Activated CD4-positive, alpha-beta memory T cell treated with anti-CD3 and anti-CD28 coated beads for 36 hours (primary cell): ENCODE measurements around the gene CA11. TPM values are rescaled to one million over a fixed set of nuclear protein-coding genes. Genes with fewer than 3 reads are reported as not detected.
A peak's percentile ranks its signal among the peaks of the same experiment; 100 is the strongest.

Experiments used
- CTCF ChIA-PET: fragments of 350-600 bp; sonication (Branson Sonifier 250); formaldehyde crosslinking; loops from one replicate; lab custom pipeline; 2021; ENCODE audit warnings: antibody characterized with exemption, inconsistent platforms; lab: Charles Lee
- POLR2A ChIA-PET: fragments of 350-600 bp; sonication (Branson Sonifier 250); formaldehyde crosslinking; loops from one replicate; lab custom pipeline; 2021; ENCODE audit warnings: antibody characterized with exemption; lab: Charles Lee
- DNase-seq: peaks from one replicate; pipeline ENCODE4 v3.0.0-alpha.2; 2020
- H3K27ac Mint-ChIP-seq: one replicate; pipeline ENCODE4 v1.8.0; 2021; ENCODE audit warnings: mixed read lengths
- H3K27me3 Mint-ChIP-seq: one replicate; pipeline ENCODE4 v1.8.0; 2021; ENCODE audit warnings: mixed read lengths
- H3K36me3 Mint-ChIP-seq: one replicate; pipeline ENCODE4 v1.8.0; 2021; ENCODE audit warnings: mixed read lengths
- H3K4me1 Mint-ChIP-seq: one replicate; pipeline ENCODE4 v1.8.0; 2021; ENCODE audit warnings: low read depth, mixed read lengths
- H3K4me3 Mint-ChIP-seq: one replicate; pipeline ENCODE4 v1.8.0; 2021; ENCODE audit warnings: mild to moderate bottlenecking, mixed read lengths
- H3K9me3 Mint-ChIP-seq: one replicate; pipeline ENCODE4 v1.8.0; 2021; ENCODE audit warnings: mixed read lengths
- intact Hi-C: fragments of 100-400 bp; cut with micrococcal nuclease; formaldehyde crosslinking; loops from one replicate; pipeline ENCODE4 v1.15.1; 2023
- total RNA-seq, 2 experiments: library from RNA; stranded (reverse); gene quantifications; one replicate each; pipeline ENCODE4 v1.2.3, GENCODE V29; 2021

Gene CA11
- total RNA-seq, 2 experiments from 2014 or later = 12.7 to 15.9 TPM

- no peak overlapping the region for H3K27ac Mint-ChIP-seq
- DNase-seq = no peak
- peaks cover 24% of the 10 kb centered on the region for H3K4me1 Mint-ChIP-seq
- ChIA-PET POLR2A (no interaction called here), CTCF (no interaction called here)
- no peaks in the 10 kb centered on the region for H3K9me3 Mint-ChIP-seq
- intact Hi-C loops = no loop called here
- no peaks in the 10 kb centered on the region for H3K36me3 Mint-ChIP-seq
- no peaks in the 10 kb centered on the region for H3K27me3 Mint-ChIP-seq
- no peak overlapping the region for H3K4me3 Mint-ChIP-seq
Measured at GRCh38 chr19:48650974-48651682, 5.1 kb upstream of the CA11 start.

GRCh38 chr19:48648134-48648533 is 2.1 kb upstream of the CA11 start:
- H3K4me1 Mint-ChIP-seq = peaks cover 39% of the 10 kb centered on the region
- intact Hi-C loops = loop anchor here (5.0 kb wide), 2 partner anchors 89 to 149 kb away; no protein-coding TSS in a partner anchor
- H3K27me3 Mint-ChIP-seq = no peaks in the 10 kb centered on the region
- no peak for DNase-seq
- no peak overlapping the region for H3K4me3 Mint-ChIP-seq
- no peak overlapping the region for H3K27ac Mint-ChIP-seq
- H3K36me3 Mint-ChIP-seq = no peaks in the 10 kb centered on the region
- CTCF ChIA-PET = no interaction called here
- no peaks in the 10 kb centered on the region for H3K9me3 Mint-ChIP-seq
- POLR2A ChIA-PET = no interaction called here

- peaks cover 37% of the 10 kb centered on the region for H3K4me1 Mint-ChIP-seq
- POLR2A ChIA-PET = interaction anchor here (1.3 to 1.4 kb wide), 2 partner anchors 13 to 23 kb away, joined by 5 read pairs; no protein-coding TSS in a partner anchor
Measured at GRCh38 chr19:48646722-48647216, 782 bp upstream of the CA11 start.

GRCh38 chr19:48645620-48646000 is 377 bp downstream of the CA11 start:
- no peaks in the 10 kb centered on the region for H3K27me3 Mint-ChIP-seq
- H3K4me3 Mint-ChIP-seq = peak overlapping the region; percentile 82
- no peaks in the 10 kb centered on the region for H3K9me3 Mint-ChIP-seq
- ChIA-PET POLR2A (interaction anchor here (0.8 to 1.8 kb wide), 8 partner anchors 8 to 227 kb away, joined by 3 to 9 read pairs (median 4); partner anchors contain the start of genes DBP, RPL18 and SPHK2), CTCF (interaction anchor here (0.6 to 2.8 kb wide), 22 partner anchors 9 to 348 kb away, joined by 3 to 12 read pairs (median 4); partner anchors contain the start of genes BAX, GYS1, HSD17B14 and IZUMO1)
- H3K4me1 Mint-ChIP-seq = peaks cover 33% of the 10 kb centered on the region
- intact Hi-C loops = loop anchor here (2.0 to 5.0 kb wide), 3 partner anchors 15 to 152 kb away; no protein-coding TSS in a partner anchor
- peak overlapping the region; percentile 77 for H3K27ac Mint-ChIP-seq
- H3K36me3 Mint-ChIP-seq = no peaks in the 10 kb centered on the region
- no peak for DNase-seq

More at GRCh38 chr19:48646722-48647216, 782 bp upstream of the CA11 start:
- H3K36me3 Mint-ChIP-seq = no peaks in the 10 kb centered on the region
- H3K27me3 Mint-ChIP-seq = no peaks in the 10 kb centered on the region
- CTCF ChIA-PET = interaction anchor here (1.3 to 2.8 kb wide), 8 partner anchors 13 to 196 kb away, joined by 3 to 12 read pairs (median 8); partner anchors contain the start of gene RPL18
- no peak for DNase-seq
- peak overlapping the region; percentile 58 for H3K4me3 Mint-ChIP-seq
- H3K27ac Mint-ChIP-seq = peak overlapping the region; percentile 19
- intact Hi-C loops = loop anchor here (1.0 to 5.0 kb wide), 7 partner anchors 9 to 439 kb away; partner anchors contain the start of genes DBP, HSD17B14 and SNRNP70
- H3K9me3 Mint-ChIP-seq = no peaks in the 10 kb centered on the region

GRCh38 chr19:48644839-48645619 is 958 bp downstream of the CA11 start:
- Mint-ChIP-seq H3K27ac (peak overlapping the region; percentile 69), H3K4me3 (peak overlapping the region; percentile 82), H3K36me3 (no peaks in the 10 kb centered on the region), H3K9me3 (no peaks in the 10 kb centered on the region), H3K4me1 (peaks cover 33% of the 10 kb centered on the region), H3K27me3 (no peaks in the 10 kb centered on the region)
- DNase-seq = peak; percentile 84
- CTCF ChIA-PET = interaction anchor here (0.8 to 2.8 kb wide), 17 partner anchors 8 to 348 kb away, joined by 3 to 12 read pairs (median 5); partner anchors contain the start of genes BAX, GYS1, HSD17B14 and IZUMO1
- POLR2A ChIA-PET = interaction anchor here (0.8 to 1.8 kb wide), 6 partner anchors 8 to 228 kb away, joined by 3 to 9 read pairs (median 4); partner anchors contain the start of genes DBP, RPL18 and SPHK2
- intact Hi-C loops = loop anchor here (2.0 to 5.0 kb wide), 3 partner anchors 16 to 152 kb away; no protein-coding TSS in a partner anchor

GRCh38 chr19:48644355-48644754 is 1.6 kb downstream of the CA11 start:
- DNase-seq = no peak
- H3K27ac Mint-ChIP-seq = no peak overlapping the region
- CTCF ChIA-PET = interaction anchor here (1.3 to 2.8 kb wide), 4 partner anchors 11 to 56 kb away, joined by 3 to 12 read pairs (median 10); no protein-coding TSS in a partner anchor
- intact Hi-C loops = loop anchor here (2.0 kb wide), 1 partner anchor 16 kb away; no protein-coding TSS in a partner anchor
- H3K36me3 Mint-ChIP-seq = no peaks in the 10 kb centered on the region
- POLR2A ChIA-PET = no interaction called here
- H3K4me3 Mint-ChIP-seq = no peak overlapping the region
- H3K27me3 Mint-ChIP-seq = no peaks in the 10 kb centered on the region
- no peaks in the 10 kb centered on the region for H3K9me3 Mint-ChIP-seq
- peaks cover 28% of the 10 kb centered on the region for H3K4me1 Mint-ChIP-seq

- no peak overlapping the region for H3K27ac Mint-ChIP-seq
- no peaks in the 10 kb centered on the region for H3K9me3 Mint-ChIP-seq
- CTCF ChIA-PET = no interaction called here
- H3K4me1 Mint-ChIP-seq = peaks cover 35% of the 10 kb centered on the region
- no peaks in the 10 kb centered on the region for H3K27me3 Mint-ChIP-seq
- no peak overlapping the region for H3K4me3 Mint-ChIP-seq
- intact Hi-C loops = no loop called here
- POLR2A ChIA-PET = no interaction called here
- peaks cover 4% of the 10 kb centered on the region for H3K36me3 Mint-ChIP-seq
- DNase-seq = no peak
Measured at GRCh38 chr19:48642862-48643261, 3.1 kb downstream of the CA11 start.

GRCh38 chr19:48641850-48642249 is 4.1 kb downstream of the CA11 start:
- no peak for DNase-seq
- ChIA-PET CTCF (no interaction called here), POLR2A (no interaction called here)
- intact Hi-C loops = no loop called here
- Mint-ChIP-seq H3K4me3 (no peak overlapping the region), H3K27ac (no peak overlapping the region), H3K36me3 (peaks cover 4% of the 10 kb centered on the region), H3K27me3 (no peaks in the 10 kb centered on the region), H3K4me1 (peaks cover 39% of the 10 kb centered on the region), H3K9me3 (no peaks in the 10 kb centered on the region)

- Mint-ChIP-seq H3K36me3 (peaks cover 4% of the 10 kb centered on the region), H3K4me1 (peaks cover 37% of the 10 kb centered on the region), H3K9me3 (no peaks in the 10 kb centered on the region), H3K27me3 (no peaks in the 10 kb centered on the region), H3K27ac (no peak overlapping the region), H3K4me3 (peak overlapping the region; percentile 64)
- peak; percentile 28 for DNase-seq
- CTCF ChIA-PET = no interaction called here
- intact Hi-C loops = loop anchor here (2.0 kb wide), 1 partner anchor 1237 kb away; the partner anchor contains the start of genes AKT1S1 and TBC1D17
- POLR2A ChIA-PET = no interaction called here
Measured at GRCh38 chr19:48639483-48640375, 6.3 kb downstream of the CA11 start.

GRCh38 chr19:48638831-48639381 is 7.1 kb downstream of the CA11 start:
- peak; percentile 28 for DNase-seq
- CTCF ChIA-PET = no interaction called here
- no peak overlapping the region for H3K4me3 Mint-ChIP-seq
- POLR2A ChIA-PET = no interaction called here
- no peaks in the 10 kb centered on the region for H3K27me3 Mint-ChIP-seq
- H3K27ac Mint-ChIP-seq = peak overlapping the region; percentile 98
- no peaks in the 10 kb centered on the region for H3K9me3 Mint-ChIP-seq
- intact Hi-C loops = loop anchor here (2.0 kb wide), 1 partner anchor 1238 kb away; the partner anchor contains the start of genes AKT1S1 and TBC1D17
- peaks cover 4% of the 10 kb centered on the region for H3K36me3 Mint-ChIP-seq
- H3K4me1 Mint-ChIP-seq = peaks cover 39% of the 10 kb centered on the region
